IPS DF 4.7 (cell line): Measurements from ENCODE around the gene ZNF616.

Experiments used
- DNase-seq: peaks from one replicate; pipeline ENCODE4 v3.0.0-alpha.2; 2013; ENCODE audit warnings: low spot score; ENCODE audit errors: extremely low read depth

The ZNF616 gene

DNA sequence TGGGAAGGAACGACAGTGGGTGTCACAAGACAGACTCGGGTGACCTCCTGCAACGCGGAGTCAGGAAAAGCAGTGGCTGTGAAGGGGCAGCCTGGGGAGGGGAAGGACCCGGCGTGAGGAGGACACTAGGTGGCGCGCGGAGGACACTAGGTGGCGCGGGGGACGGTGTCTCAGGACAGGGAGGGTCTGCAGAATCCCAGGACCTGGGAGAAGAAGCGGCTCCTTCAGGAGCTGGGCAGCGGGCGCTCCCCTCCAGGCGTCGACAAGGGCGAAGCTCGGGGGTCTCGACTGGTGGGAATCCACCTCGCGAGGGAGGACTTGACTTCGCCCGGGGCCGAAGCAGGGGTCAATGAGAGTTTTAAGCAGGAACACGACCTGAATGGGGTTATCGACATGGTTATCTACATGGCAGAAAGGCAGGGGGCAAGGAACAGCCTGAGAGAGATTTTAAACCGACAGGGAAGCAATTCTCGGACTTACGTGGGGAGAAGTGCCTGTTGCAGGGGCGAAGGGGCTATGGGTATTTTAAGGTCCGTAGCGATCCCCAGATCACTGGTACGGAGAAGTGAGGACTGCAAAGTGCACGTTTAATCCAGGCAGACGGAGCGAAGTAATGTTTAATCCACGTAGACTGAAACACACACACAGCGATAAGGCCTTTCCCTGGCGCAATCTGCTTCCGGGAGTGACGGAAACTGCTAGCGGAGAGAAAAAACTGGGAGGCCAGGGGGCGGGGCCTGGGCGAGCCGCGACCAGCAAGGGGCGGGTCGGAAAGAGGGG lies at the start of gene ZNF616:
TSS of gene ZNF616 (minus strand) at position 687 of the 780 bp plus-strand sequence. CDS start 9,426 bp downstream, outside the sequence.
- peak; percentile 56 for DNase-seq

DNA sequence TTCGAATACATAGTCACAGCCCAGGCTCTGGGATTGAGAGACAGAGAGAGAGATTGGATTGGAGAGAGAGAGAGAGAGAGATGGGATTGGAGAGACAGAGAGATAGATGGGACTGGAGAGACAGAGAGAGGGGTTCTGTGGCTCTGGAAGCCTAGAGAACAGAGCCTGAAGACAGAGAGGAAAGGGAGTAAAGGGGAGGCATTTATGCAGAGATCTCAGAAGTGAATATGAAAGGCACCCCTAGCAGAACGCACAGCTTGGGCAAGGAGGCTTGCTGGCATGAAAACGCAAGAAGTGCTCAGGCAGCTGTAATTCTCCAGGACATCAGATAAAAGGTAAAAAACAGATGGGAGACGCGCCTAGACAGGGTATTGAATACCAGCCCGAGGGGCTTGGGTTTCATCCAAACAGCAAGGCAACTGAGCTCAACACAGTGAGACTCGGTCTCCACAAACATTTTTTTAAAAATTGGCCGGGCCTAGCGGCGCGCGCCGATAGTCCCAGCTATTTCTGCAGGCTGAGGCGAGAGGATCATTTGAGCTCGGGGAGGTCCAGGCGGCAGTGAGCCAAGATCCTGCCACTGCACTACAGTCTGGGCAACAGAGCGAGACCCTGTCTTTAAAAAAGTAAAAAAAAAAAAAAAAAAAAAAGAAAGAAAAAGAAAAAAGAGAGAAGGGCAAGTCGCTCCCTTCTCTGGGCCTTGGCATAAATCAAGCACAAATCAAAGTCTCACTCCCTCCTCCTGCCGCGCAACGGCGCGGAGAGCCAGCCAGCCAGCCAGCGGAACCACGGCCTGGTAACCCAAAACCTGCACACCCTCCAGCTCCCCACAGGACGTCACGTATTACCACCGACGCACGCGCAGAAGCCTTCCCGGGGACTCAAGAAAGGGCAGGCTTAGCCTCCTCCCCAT lies 49.3 kb upstream of the ZNF616 start:
- no peak for DNase-seq

DNA sequence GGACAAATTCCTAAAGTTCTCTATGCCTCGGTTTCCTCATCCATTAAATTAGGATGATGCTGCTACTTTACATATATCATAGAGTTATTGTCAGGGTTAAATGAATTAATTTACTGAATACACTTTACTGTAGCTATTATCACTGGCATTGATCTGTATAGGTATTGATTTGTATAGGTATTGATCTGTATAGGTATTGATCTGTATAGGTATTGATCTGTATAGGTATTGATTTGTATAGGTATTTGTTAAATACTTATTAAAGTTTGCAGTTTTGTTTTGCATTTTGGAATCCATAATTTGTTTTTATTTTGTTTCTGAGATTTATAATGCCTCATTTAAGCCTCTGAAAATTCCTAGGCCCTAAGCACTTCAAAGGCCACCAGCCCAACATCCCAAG lies 47.7 kb upstream of the ZNF616 start:
- DNase-seq = no peak

DNA sequence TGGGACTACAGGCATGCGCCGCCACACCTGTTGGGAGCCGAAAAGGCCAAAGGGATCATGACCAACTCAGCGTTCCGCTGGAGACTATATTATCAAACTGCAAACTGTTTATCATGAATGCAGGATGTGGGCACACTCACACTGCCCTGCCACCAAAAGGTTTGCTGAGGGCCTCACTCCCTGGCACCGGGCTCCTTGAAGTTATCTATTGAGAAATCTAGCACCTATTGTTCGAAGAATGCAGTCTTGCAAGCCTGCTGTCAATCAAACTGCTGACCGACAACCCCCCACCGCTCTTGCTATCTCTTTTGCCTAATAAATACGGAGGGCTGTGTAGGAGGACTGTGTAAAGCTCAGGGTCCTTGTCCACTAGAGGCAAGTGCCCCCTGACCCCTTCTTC lies 36.8 kb upstream of the ZNF616 start:
- no peak for DNase-seq

DNA sequence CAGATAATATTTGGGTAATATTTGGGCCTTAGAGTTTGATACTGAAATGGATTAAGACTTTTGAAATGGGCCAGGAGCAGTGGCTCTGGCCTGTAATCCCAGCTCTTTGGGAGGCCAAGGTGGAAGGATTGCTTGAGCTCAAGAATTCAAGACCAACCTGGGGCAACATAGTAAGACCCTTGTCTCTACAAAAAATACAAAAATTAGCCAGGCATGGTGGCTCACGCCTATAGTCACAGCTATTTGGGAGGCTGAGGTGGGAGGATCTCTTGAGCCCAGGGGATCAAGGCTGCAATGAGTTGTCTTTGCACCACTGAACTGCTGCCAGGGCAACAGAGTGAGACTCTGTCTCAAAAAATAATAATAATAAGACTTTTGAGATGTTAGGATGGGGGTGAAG lies 32.6 kb upstream of the ZNF616 start:
- no peak for DNase-seq

DNA sequence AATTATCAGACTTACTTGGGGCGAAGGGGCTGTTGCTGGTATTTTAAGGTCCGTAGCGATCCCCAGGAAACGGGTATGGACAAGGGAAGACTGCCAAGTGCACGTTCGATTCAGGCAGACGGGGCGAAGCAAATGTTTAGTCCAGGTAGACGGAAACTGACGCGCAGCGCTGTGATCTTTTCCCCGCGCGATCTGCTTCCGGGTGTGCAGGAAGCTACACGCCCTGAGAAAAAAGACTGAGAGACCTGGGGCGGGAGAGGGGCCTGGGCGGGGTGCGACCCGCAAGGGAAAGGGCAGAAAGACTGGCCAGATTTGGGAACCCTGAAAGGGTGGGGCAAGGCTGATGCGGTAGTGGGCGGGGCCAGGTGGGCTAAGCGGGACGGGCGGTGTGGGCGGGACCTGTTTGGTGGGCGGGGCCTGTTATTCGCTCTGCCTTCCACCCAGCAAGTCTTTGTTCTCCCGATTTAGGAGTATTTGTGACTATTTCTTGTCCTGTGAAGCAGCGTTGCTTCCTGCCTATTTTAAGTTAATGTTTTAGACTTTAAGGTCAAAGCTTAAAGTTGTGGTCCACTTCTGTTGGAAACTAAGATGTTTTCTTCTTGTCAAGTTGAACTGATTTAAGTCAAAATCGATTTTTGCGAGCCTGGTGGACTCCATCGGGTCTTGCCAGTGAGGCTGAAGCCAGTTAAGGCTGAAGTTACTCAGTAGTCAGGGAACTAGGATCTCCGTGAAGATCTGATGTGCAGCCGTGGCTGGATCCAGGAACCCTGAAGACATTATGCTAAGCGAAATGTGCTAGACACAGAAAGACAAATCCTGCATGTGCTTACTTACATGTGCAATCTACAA lies 31.8 kb upstream of the ZNF616 start, which contains the start of gene ZNF836:
TSS of gene ZNF836 (minus strand) at position 301 of the 849 bp plus-strand sequence. CDS start 3,549 bp downstream, outside the sequence.
- no peak for DNase-seq

DNA sequence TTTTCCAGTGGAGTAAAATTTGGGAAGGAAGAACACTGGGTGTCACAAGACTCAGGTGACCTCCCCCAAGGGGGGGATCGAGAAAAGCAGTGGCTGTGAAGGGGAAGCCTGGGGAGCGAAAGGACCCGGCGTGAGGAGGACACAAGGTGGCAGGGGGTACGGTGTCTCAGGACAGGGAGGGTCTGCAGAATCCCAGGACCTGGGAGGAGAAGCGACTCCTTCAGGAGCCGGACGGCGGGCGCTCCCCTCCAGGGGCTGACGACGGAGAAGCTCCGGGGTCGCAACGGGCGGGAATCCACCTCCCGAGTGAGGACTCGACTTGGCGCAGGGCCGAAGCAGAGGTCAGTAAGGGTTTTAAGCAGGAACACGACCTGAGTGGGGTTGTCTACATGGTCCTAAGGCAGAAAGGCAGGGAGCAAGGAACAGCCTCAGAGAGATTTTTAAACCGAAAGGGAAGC lies 31.2 kb upstream of the ZNF616 start:
- DNase-seq = no peak

DNA sequence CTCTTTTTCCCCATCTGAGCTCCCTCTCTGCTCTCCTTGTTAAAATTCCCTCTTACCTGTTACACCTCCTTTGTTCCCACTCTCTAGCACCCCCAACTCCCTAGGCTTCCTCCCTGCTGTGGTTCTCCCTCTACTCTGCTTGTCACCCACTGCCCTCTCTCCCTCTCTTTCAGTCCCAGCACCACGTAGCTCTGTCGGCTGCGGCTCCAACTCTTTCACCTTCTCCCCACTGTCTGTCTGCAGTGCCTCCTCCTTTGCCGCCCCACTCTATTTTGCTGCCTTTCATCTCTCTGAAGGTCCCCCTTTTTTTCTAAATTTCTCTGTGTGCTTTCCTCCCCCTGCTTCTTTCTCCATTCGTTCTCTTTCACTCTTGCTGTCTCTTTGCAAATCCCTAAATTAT lies 30.6 kb upstream of the ZNF616 start:
- no peak for DNase-seq

DNA sequence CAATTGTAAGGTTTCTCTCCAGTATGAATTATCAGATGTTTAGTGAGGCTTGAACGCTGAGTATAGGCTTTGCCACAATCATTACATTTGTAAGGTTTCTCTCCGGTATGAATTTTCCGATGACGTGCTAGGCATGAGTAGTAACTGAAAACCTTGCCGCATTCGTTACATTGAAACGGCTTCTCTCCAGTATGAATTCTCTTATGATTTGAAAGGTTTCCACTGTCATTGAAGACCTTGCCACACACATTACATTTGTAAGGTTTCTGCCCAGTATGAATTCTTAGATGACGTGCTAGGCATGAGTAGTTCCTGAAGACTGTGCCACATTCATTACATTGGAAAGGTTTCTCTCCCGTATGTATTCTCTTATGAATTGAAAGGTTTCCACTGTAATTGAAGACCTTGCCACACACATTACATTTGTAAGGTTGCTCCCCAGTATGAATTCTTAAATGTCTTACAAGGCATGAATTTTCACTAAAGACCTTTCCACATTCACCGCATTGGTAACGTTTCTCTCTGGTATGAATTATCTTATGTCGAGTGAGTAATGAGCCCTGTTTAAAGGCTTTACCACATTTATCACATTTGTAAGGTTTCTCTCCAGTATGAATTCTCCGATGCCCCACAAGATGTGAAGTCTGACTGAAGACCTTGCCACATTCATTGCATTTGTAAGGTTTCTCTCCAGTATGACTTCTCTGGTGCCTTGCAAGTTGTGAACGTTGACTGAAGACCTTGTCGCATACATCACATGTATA lies 16.0 kb upstream of the ZNF616 start:
- DNase-seq = no peak

DNA sequence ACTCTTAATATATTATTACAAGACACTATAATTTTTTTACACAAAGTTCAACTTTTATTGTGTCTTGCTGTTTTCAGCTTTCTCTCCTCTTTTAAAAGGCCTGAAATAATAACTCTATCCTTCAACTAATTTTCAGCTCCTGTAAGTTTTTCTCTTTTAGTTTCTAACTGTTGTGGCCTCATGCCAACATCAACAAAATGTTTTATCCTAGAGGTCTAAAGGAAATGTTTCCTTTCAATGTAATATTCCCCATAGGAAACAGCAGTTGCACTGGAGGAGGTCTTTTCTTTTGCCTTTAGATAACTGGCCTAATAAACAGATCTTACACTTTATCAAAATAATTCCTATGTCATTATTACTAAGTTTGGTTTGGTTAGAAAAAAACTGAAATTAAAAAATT lies 8.5 kb upstream of the ZNF616 start:
- no peak for DNase-seq

DNA sequence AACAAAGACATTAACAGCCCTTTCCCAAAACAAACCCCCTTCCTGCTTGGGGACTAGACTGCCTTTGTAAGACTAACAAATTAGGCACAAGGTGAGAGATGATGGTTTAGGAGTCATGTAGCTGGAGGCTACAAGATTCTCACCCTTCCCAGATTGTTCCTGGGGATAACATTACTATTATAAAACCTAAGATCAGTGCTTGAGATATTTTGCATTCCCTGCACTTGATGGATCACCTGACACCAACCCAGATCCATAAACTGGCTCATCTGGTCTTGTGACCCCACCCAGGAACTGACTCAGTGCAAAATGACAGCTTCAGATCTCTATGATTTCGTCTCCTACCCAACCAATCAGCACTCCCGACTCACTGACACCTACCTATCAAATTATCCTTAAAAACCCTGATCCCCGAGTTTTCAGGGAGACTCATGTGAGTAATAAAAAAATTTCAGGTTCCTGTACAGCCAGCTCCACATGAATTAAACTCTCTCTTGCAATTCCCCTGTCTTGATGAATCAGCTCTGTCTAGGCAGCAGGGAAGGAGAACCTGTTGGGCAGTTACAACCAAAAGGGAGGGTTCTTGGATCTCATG lies 2.4 kb upstream of the ZNF616 start:
- no peak for DNase-seq

DNA sequence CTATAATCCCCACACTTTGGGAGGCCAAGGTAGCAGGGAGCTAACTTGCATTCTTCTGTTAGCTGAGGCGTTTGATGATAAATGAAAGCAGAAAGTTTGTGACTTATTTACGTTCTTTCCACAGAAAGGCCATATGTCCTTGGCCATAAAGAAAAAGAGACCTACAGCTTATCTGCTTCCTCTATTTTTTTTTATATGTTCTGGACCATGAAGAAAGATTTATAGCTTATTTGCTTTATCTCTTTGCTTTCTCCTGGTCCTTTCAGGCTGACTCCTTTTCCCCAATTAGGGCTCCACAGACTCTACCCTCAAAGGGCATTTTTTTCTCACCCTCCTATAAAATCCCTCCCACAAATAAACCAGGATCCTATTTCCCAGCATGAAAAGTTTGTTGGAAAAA lies 1.5 kb upstream of the ZNF616 start:
- DNase-seq = no peak

DNA sequence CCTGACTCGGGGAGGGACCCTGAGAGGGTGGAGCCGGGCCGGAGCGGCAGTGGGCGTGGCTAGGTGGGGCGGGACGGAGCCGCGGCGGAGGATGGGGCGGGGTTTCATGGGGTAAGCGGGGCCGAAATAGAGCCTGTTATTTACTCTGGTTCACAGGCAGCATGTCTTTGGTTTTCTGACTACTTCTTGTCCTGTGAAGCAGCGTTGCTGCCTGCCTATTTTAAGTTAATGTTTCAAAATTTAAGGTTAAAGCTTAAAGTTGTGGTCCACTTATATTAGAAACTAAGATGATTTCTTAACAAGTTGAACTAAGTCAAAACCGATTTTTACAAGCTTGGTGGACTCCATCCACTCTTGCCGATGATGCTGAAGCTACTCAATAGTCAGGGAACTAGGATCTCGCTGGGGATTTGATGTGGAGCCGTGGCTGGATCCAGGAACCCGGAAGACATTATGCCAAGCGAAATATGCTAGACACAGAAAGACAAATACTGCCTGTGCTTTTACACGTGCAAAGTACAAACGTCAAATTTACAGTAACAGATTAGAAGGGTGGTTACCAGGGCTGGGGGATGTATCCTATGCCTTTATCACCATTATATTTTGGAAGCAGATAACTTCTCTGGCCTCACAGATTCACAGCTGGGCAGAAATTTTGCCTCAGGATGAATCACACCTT lies 433 bp upstream of the ZNF616 start:
- DNase-seq = no peak

DNA sequence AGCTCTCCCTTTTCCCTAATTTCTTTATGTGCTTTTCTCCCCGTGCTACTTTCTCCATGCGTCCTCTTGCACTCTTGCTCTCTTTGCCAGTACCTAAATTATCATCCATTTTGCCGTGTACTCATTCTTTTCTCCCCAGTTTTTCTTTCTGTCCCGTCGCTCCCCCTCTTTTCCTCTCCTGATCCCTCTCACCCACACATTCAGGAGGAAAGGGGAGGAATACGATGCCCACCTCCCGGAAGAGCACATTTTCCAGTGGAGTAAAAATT lies 821 bp downstream of the ZNF616 start:
- DNase-seq = no peak

DNA sequence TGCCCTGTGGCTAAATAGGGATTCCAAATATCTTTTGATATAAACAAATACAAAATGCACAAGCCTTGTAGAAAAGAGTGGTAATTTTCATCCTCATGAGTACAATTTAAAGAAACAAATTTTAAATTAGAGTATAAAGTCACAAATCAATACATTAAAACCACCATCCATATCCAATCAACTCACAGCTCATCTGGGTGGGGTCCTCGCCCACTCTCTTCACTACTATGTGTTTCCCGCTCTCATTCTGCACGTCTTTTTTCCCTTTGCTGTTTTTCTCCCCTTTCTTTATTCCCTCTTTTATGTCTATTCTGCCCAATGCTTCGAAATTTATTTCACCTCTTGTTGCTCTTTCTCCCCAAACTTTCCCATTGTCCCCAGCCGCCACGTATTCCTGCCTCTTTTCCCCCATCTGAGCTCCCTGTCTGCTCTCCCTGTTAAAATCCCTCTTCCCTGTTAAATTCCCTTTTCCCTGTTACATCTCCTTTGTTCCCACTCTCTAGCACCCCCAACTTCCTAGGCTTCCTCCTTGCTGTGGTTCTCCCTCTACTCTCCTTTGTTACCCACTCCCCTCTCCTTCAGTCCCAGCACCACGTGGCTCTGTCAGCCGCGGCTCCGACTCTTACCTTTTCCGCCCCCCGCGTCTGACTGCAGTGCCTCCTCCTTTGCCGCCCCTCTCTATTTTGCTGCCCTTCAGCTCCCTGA lies 1.3 kb downstream of the ZNF616 start:
- DNase-seq = peak; percentile 33

DNA sequence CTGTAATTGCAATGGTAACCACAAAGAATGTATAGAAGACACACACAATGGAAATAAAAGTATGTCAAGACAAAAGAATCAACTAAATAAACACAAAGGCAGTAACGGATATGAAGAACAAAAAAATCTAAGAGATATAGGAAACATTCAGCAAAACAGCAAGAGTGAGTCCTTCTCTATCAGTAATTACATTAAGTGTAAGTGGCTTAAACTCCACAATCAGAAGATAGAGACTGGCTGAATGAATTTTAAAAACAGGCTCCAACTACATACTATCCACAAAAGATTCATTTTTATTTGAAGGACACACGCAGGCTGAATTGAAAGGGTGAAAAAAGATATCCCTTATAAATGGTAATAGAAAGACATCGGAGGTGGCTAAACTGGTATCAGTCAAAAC lies 19.5 kb downstream of the ZNF616 start:
- DNase-seq = no peak

DNA sequence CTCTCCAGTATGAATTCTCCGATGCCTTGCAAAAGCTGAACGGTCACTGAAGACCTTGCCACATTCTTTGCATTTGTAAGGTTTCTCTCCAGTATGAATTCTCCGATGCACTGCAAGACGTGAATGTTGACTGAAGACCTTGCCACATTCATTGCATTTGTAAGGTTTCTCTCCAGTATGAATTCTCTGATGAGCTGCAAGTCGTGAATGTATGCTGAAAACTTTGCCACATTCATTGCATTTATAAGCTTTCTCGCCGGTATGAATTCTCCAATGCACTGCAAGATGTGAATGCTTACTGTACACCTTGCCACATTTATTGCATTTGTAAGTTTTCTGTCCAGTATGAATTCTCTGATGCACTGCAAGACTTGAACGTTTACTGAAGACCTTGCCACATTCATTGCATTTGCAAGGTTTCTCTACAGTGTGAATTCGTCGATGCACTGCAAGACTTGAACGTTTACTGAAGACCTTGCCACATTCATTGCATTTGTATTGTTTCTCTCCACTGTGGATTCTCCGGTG lies 24.1 kb downstream of the ZNF616 start:
- no peak for DNase-seq

DNA sequence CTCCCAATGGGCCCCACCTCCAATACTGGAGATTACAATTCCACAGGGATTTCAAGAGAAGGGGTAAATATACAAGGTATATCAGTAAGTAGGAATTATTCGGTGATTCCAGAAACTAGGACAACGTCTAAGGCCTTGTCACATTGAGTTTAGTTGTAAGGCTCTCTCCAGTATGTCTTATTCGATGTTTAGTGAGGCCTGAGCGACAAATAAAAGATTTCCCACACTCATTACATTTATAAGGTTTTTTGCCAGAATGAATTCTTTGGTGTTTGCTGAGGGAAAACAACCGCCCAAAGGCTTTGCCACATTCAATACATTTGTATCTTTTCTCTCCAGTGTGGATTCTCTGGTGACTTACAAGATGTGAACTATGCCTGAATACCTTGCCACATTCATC lies 25.0 kb downstream of the ZNF616 start:
- no peak for DNase-seq

DNA sequence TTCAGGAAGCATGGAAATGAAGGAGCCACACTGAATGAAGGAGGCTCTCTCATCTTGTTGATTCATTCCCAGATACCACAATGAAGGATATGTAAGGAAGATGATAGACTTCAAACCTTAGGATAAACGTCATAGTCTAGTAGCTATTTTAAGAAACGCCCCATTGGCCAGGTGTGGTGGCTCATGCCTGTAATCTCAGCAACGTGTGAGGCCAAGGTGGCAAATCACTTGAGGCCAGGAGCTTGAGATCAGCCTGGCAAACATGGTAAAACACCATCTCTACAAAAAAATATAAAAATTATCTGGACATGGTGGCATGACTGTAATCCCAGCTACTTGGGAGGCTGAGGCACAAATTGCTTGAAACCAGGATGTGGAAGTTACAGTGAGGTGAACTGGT lies 27.1 kb downstream of the ZNF616 start:
- DNase-seq = no peak
